GM10847 (cell line): ENCODE measurements around the gene LRIG2.

Experiments
- POLR2A ChIP-seq: IDR thresholded peaks from 2 replicates; pipeline ENCODE4 v1.6.1; 2011; ENCODE audit not compliant: insufficient read length; ENCODE audit errors: extremely low read depth

Gene LRIG2

DNA sequence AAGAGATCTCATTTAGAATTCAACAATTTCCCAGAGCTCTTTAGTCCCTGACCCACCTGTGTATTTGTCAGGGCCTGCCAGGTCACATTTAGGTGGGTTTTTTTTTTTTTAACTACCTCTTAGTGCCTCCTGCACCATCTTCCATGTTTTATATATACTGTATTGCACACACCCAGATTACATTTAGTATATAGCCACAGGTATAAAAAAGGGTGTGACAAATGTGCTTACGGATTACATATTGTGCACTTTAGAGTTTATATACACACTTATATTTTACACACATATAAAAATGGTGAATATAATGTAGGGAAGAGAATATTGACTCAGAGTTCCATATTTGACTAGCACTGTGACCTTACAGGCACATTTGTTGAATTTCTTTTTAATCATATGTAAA, 17.4 kb upstream of the LRIG2 start:
- TF ChIP-seq POLR2A = no peak

GRCh38 chr1:113057006-113057405, 16.0 kb upstream of the LRIG2 start:
- no peak for TF ChIP-seq POLR2A

GRCh38 chr1:113058941-113059706, 13.9 kb upstream of the LRIG2 start:
- no peak for TF ChIP-seq POLR2A

DNA sequence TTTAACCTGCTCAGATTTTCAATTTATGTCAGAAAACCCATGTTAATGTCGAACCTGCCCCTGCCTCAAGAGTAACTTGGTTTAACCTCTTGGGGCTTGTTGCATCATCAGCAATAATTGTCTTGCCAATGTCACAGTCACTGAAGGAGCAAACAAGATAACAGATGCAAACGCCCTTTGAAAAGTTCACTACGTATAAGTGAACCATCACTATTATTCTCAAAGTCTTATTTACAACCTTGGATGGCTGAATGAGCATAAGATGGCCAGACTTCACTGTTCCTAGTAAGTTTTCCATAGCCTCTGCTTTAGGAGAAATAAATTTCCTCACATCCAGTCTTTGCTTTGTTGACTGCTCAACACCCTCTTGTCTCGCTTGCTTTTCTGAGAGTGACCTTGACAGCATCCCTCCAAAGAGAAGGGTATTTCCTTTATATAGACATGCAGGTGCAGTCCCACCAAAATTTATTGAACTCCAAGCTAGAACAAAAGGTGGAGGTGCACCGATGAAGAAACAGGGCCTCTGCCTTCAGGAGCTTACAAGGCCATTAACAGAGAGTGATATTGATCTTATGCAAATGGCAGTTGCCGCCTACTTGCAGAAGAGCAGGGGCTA, 749 bp upstream of the LRIG2 start:
- no peak for TF ChIP-seq POLR2A

- no peak for TF ChIP-seq POLR2A
Observed at GRCh38 chr1:113073479-113073950, 517 bp downstream of the LRIG2 start.

DNA sequence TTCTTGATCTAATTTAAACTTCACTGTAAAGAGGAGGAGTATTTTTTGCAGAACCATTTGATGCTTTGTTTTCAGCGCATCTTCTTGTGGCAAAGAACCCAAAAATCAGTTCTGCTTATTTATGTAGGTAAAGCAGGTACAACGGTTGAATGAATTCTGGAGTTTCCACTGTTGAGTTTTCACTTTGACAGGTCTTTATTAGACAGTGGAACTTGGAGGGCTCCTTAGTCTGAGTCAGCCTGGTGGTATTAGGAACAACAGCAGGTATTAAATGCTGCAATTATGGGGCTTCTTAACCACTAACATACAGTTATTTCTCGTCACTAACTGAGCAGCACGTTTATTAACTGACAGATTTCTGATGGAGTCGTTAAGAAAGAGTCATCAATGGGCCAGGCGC, 1.2 kb downstream of the LRIG2 start:
- no peak for TF ChIP-seq POLR2A

DNA sequence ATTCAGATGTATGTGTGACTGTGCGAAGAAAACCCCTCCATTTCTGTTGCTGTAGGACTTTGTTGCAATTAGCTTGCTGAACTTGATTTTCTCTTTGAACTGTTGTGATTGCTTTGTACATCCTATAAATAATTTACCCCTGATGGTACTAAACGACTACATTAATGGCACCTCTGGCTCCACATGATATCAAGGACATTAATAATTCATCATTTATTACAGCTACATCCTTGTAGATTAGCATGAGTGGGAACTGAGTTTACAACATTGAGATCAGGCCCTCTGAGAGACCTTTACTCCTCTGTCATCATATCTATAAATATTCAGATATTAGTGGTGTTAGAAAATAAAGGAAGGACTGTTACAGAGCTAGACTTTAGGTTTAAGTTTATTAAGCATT, 13.5 kb downstream of the LRIG2 start:
- TF ChIP-seq POLR2A = no peak

GRCh38 chr1:113088972-113089371, 16.0 kb downstream of the LRIG2 start:
- no peak for TF ChIP-seq POLR2A

- no peak for TF ChIP-seq POLR2A
Observed at GRCh38 chr1:113090051-113090450, 17.1 kb downstream of the LRIG2 start.

DNA sequence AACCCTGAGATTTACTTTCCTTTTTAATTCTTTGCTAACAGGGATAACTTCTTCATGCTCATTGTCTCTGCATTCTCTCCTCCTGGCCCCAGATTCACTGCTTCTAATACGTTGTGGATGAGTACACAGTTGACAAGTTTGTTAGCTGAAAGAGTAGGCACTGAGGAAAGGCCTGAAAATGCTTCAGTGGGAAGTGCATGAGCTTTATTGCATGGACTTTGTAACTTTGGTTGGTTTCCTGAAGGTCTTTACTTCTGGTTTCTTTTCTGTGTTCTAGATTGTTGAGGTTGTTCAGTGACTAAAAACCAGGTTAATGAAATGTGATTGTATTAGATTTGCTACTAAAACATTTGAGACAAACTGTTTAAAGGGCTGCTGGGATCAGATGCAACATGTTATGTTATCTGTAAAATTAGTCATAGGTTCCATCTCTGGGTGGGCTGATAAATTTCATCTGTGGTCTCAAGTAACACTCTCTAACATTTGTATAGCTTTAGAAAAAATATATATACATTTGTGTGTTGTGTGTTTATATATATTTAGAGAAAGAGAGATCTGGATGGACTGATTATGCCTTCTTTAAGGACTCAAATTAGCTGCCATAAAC, 19.1 kb downstream of the LRIG2 start:
- TF ChIP-seq POLR2A = no peak

GRCh38 chr1:113094506-113094905, 21.5 kb downstream of the LRIG2 start:
- TF ChIP-seq POLR2A = no peak

- no peak for TF ChIP-seq POLR2A
Observed at GRCh38 chr1:113095790-113096455, 22.9 kb downstream of the LRIG2 start.

DNA sequence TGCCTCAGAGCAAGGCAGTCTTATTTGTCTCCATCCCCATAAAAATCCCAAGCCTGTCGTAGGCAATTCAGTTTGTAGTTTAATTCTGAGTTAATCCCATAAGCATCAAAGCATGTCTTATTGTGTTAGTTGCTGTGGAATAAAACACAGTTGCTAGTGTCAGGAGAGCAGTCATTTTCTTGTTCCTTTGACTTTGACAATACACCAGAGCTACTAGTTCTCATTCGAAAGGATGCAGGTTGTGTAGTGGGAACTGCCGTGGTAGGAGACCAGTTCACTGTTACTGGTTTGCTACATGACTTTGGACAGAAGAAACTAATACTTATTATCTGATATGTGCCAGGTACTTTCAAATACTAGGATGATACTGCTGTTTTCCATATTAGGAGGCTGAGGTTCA, 23.5 kb downstream of the LRIG2 start:
- TF ChIP-seq POLR2A = no peak

DNA sequence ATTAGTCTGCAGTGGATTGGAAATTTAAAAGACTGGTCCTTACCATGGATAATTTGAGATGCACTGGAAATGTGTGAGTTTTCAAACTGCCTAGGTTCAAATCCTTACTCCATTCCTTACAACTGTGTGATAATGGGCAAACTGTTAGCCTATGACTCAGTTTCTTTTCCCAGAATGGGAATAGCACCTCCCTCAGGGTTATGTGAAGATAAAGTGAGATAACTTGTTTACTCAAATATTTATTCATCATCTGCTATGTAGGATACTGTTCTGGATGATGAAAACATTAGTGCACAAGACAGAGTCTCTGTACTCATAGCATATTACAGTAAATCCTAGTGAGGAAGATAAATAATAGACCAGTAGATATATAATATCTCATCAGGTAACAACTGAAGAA, 28.6 kb downstream of the LRIG2 start:
- no peak for TF ChIP-seq POLR2A

DNA sequence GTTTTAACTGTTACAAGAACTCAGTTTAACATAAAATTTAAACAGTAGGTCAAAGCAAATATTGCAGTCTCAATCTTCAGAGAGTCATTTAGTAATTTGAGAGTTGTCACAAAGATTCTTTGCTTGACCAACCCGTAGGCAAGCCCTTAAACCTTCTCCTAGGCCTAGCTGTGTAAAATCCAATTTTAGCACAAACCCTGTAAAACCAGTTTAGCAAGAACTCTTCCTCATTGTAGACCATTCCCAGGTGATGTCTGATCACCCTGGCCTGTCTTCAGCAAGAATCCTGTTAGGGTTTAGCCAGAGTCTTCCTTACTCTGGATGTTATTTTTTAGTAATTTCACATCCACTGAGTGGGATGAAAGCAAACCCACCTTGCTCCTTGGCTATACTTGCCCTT, 30.1 kb downstream of the LRIG2 start:
- no peak for TF ChIP-seq POLR2A

GRCh38 chr1:113103977-113104376, 31.0 kb downstream of the LRIG2 start:
- no peak for TF ChIP-seq POLR2A
